Adrenal gland (tissue), 5 donors: ENCODE data around the gene PTTG1IP2.

Source experiments
- CTCF ChIP-seq, 6 experiments: fragments of 450-650 bp in 4 of 6; fragments of 200-600 bp in 2 of 6; sonication (generic) in 1 of 6; IDR thresholded peaks; 1 replicate in 5 of 6; 2 replicates in 1 of 6; pipeline versions ENCODE4 v1.5.1 to v1.8.0; 2016 to 2021; ENCODE audit warnings: antibody characterized with exemption in 6 of 6, mild to moderate bottlenecking in 2 of 6, moderate library complexity in 1 of 6
- POLR2A ChIP-seq, 2 donors: fragments of 450-650 bp; IDR thresholded peaks; one replicate each; pipeline ENCODE4 v1.6.1; 2017; ENCODE audit warnings: antibody characterized with exemption in 2 of 2, mild to moderate bottlenecking in 2 of 2, moderate library complexity in 1 of 2
- donor health status: DM: no; HTN: no; CAD: no.

- TF ChIP-seq CTCF (IDR thresholded peaks at IDR 0.05), result no peak
- TF ChIP-seq POLR2A (IDR thresholded peaks at IDR 0.05), result no peak
These were observed 18.4 kb downstream of the PTTG1IP2 start for GRCh38 chr7:90487808-90488207.
